Activated T-helper 17 cell treated with anti-CD3 and anti-CD28 coated beads, Interleukin-2, amount 50 U/mL, for 72 hours (primary cell): ENCODE data around the gene SLC35A3. TPM values are rescaled to one million over a fixed set of nuclear protein-coding genes. Genes with fewer than 3 reads are reported as not detected.
A peak's percentile ranks its signal among the peaks of the same experiment; 100 is the strongest.
"Not testable (repeated sequence)": the region's sequence is repeated elsewhere in the genome, so short reads cannot be mapped to it uniquely, and the experiment has no call there.

ENCODE experiments used
- ATAC-seq: fragments of 150-1000 bp; cut with Tn5 transposase; replicated peaks from 2 replicates; pipeline ENCODE4 v1.10.0; 2021; ENCODE audit warnings: mild to moderate bottlenecking, moderate library complexity
- H3K27ac Mint-ChIP-seq: one replicate; pipeline ENCODE4 v1.8.0; 2022; ENCODE audit warnings: mixed read lengths
- H3K27me3 Mint-ChIP-seq: one replicate; pipeline ENCODE4 v1.8.0; 2022; ENCODE audit warnings: mixed read lengths
- H3K36me3 Mint-ChIP-seq: one replicate; pipeline ENCODE4 v1.8.0; 2022; ENCODE audit warnings: low read depth, mild to moderate bottlenecking, mixed read lengths
- H3K4me1 Mint-ChIP-seq: one replicate; pipeline ENCODE4 v1.8.0; 2022; ENCODE audit warnings: mixed read lengths
- H3K4me3 Mint-ChIP-seq: one replicate; pipeline ENCODE4 v1.8.0; 2022; ENCODE audit warnings: mild to moderate bottlenecking, mixed read lengths
- H3K9me3 Mint-ChIP-seq: one replicate; pipeline ENCODE4 v1.8.0; 2022; ENCODE audit warnings: mixed read lengths
- total RNA-seq, 2 donors: library from RNA; stranded (reverse); gene quantifications; one replicate each; pipeline ENCODE4 v1.2.3, GENCODE V29; 2022

Gene SLC35A3
- total RNA-seq, 2 donors from 2014 or later = 10.1 to 16.5 TPM

DNA sequence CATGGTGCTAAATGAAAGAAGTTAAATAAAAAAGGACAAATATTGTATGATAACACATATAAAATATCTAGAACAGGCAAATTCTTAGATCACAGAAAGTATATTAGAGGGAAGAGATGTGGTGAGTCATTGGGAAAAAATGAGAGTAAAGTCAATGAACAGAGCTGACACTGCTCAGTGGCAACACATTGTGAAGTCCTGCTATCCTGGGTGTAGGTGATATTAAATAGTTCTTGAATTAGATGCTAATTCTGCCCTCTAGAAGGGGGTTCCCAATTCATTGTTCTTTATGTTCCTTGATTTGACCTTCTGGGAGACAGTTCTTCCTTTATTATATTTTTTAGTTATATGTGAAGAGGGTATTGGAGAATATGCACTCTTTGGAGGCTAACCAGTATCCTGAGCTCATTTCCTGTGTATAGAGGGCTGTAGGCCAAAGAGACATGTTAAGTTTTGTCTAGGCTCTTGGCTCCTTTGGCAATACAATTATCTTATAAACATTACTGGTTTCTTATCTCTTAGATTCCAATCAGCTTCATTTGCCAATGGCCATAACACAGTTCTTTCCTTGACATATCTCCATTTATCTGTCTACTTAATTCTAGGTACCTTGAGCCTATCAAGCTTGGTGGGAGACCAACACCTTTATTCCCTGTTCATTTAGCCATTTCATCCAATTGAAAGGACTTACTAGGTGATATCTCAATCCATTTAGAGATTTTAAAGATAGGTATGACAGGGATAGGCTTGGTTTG is 6.6 kb upstream of the SLC35A3 start:
- Mint-ChIP-seq H3K36me3 (no peaks in the 10 kb centered on the region), H3K27ac (no peak overlapping the region), H3K4me1 (no peaks in the 10 kb centered on the region), H3K9me3 (no peaks in the 10 kb centered on the region), H3K4me3 (no peak overlapping the region), H3K27me3 (no peaks in the 10 kb centered on the region)
- peak; percentile 43 for ATAC-seq

DNA sequence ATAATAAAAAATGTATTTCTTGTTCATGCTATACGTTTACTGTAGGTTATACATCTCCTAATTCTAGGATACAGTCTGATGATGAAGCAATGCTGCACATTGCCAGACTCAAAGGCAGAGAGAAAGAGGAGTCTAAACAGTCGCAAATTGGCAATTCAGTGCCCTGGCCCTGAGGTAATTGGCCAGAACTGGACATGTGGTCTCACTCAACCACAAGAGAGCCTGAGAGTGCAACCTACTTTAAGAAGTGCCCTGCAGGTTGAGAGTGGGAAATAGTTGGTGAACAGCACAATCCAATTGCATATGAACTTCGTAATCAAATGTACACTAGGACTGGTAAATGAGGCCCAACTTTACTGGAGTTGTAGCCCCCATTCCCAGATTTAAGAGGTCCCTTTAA is 5.0 kb upstream of the SLC35A3 start:
- Mint-ChIP-seq H3K27ac (no peak overlapping the region), H3K4me1 (peaks cover 5% of the 10 kb centered on the region), H3K9me3 (no peaks in the 10 kb centered on the region), H3K4me3 (no peak overlapping the region), H3K36me3 (no peaks in the 10 kb centered on the region), H3K27me3 (no peaks in the 10 kb centered on the region)
- no peak for ATAC-seq

DNA sequence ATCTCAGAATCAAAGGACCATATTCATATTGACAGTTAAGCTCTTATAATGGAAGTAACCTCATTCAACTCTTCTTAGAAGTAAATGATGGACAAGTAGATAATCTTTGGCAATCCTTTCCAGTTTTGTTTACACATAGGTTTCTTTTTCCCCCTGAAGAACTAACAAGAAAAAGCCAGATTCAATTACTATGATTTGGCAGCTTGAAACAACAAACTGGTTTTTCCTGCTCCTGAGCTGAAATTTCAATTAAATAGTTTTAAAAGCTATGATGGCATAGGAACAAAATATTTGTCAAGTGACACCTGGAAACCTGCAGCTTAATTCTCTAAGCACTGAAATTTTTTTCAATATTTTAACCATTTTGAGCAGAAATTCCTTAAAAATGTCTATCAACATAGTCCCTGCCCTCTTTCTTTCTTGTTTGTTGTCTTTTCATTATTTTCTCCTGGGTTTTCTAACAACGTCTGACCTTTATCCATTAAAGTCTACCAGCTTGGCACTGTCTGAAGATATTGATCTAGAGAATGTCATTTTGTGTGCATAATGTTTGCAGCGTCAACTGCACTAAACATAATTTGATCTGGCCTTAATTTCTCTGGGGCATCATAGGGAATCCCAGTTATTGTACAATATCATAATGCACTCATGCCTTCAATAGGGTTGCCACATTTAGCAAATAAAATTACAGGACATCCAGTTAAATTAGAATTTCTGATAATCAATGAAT is 4.0 kb upstream of the SLC35A3 start:
- no peaks in the 10 kb centered on the region for H3K9me3 Mint-ChIP-seq
- no peak overlapping the region for H3K4me3 Mint-ChIP-seq
- H3K36me3 Mint-ChIP-seq = no peaks in the 10 kb centered on the region
- H3K4me1 Mint-ChIP-seq = peaks cover 5% of the 10 kb centered on the region
- no peak overlapping the region for H3K27ac Mint-ChIP-seq
- no peaks in the 10 kb centered on the region for H3K27me3 Mint-ChIP-seq
- no peak for ATAC-seq

DNA sequence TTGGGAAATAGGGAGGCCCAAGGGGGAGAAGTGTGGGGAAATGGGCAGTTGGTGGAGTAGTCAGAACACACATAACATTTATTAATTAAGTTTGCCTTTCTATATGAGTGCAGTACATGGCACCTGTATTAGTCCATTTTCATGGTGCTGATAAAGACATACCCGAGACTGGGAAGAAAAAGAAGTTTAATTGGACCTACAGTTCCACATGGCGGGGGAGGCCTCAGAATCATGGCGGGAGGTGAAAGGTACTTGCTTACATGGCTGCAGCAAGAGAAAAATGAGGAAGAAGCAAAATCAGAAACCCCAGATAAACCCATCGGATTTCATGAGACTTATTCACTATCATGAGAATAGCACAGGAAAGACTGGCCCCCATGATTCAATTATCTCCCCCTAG is 1.6 kb upstream of the SLC35A3 start:
- H3K9me3 Mint-ChIP-seq = no peaks in the 10 kb centered on the region
- H3K4me1 Mint-ChIP-seq = peaks cover 11% of the 10 kb centered on the region
- no peaks in the 10 kb centered on the region for H3K36me3 Mint-ChIP-seq
- H3K27ac Mint-ChIP-seq = no peak overlapping the region
- no peak for ATAC-seq
- peak overlapping the region; percentile 92 for H3K4me3 Mint-ChIP-seq
- H3K27me3 Mint-ChIP-seq = no peaks in the 10 kb centered on the region

DNA sequence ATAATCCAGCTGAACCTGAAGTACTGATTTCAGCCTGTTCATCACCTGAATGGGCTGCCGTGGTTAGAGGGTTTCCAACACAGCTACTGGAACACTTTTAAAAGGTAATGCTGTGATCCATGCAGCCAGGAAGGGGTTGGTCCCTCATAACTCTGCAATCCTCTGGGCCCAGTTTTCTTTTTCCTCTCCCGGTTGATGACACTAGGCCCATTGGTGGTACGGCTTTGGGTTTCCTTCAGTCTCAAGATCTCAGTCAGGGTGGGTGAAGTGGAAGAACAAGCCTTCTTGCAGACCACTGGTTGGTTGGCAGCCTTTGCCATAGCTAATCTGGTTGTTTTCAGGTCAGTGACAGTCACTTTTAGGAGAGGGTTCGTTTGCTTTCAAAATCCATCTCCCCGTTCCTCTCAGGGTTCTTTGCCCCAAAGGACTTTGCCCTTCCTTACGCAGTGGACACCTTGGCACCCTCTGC is 502 bp upstream of the SLC35A3 start:
- H3K9me3 Mint-ChIP-seq = no peaks in the 10 kb centered on the region
- peak overlapping the region; percentile 88 for H3K27ac Mint-ChIP-seq
- H3K27me3 Mint-ChIP-seq = no peaks in the 10 kb centered on the region
- peaks cover 11% of the 10 kb centered on the region for H3K4me1 Mint-ChIP-seq
- peak overlapping the region; percentile 92 for H3K4me3 Mint-ChIP-seq
- no peaks in the 10 kb centered on the region for H3K36me3 Mint-ChIP-seq
- peak; percentile 5 for ATAC-seq

DNA sequence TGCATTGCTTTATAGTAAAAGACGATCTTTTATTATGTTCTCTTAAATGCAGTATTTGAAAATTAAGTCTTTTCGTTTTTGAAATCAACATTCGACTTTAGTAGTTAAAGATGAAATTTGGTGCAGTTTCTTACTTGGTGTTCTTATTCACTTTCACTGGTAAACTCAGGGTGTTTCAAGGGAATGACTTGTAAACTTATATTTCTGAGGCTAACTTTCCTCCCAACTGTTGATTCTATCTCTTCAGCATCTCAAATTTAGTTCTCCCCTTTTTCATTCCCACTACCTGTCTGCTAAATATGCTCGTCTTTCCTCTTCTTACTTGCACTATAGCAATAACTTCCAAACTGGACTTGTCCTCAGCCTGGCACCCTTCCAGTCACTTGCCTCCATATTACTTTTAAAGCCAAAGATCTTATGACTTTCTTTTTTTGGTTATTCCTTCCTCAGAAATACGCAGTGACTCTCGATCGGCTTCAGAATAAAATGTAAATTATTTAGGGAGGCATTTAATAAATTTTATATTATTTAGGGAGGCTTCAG is 988 bp downstream of the SLC35A3 start:
- Mint-ChIP-seq H3K4me3 (peak overlapping the region; percentile 92), H3K27me3 (no peaks in the 10 kb centered on the region), H3K4me1 (peaks cover 11% of the 10 kb centered on the region), H3K36me3 (peaks cover 13% of the 10 kb centered on the region), H3K27ac (peak overlapping the region; percentile 88), H3K9me3 (no peaks in the 10 kb centered on the region)
- no peak for ATAC-seq

DNA sequence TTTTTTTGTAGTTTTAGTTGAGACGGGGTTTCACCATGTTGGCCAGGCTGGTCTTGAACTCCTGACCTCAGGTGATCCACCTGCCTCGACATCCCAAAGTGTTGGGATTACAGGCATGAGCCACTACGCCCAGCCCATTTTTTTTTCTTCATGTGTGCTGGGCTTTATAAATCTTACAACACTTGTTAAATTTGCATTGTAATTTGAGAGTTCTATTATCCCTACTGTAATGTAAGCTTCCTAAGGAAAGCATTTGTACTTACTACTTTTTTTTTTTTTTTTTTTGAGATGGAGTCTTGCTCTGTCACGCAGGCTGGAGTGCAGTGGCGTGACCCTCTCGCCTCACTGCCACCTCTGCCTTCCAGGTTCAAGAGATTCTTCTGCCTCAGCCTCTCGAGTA is 2.3 kb downstream of the SLC35A3 start:
- H3K4me3 Mint-ChIP-seq = peak overlapping the region; percentile 92
- not testable (repeated sequence) for H3K27ac Mint-ChIP-seq, H3K27me3 Mint-ChIP-seq, ATAC-seq, H3K9me3 Mint-ChIP-seq
- peaks cover 23% of the 10 kb centered on the region for H3K36me3 Mint-ChIP-seq
- H3K4me1 Mint-ChIP-seq = peaks cover 11% of the 10 kb centered on the region

DNA sequence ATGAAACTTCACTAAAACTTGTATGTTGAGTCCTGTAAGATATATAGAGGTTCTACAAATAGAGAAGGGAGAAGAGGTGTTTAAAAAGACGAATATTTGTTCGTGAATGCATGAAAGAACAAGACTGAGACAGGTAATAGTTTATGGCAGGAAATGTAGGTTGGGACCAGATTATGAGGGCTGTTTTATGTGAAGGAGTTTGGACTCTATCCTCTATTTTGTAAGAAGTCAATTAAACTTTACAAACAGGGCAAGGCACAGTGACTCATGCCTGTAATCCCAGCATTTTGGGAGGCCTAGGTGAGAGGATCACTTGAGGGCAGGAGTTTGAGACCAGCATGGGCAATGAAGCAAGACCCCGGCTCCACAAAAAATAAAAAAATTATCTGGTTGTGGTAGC is 5.7 kb downstream of the SLC35A3 start:
- H3K4me1 Mint-ChIP-seq = peaks cover 5% of the 10 kb centered on the region
- peaks cover 23% of the 10 kb centered on the region for H3K36me3 Mint-ChIP-seq
- H3K27ac Mint-ChIP-seq = peak overlapping the region; percentile 3
- no peaks in the 10 kb centered on the region for H3K27me3 Mint-ChIP-seq
- no peaks in the 10 kb centered on the region for H3K9me3 Mint-ChIP-seq
- ATAC-seq = no peak
- no peak overlapping the region for H3K4me3 Mint-ChIP-seq

DNA sequence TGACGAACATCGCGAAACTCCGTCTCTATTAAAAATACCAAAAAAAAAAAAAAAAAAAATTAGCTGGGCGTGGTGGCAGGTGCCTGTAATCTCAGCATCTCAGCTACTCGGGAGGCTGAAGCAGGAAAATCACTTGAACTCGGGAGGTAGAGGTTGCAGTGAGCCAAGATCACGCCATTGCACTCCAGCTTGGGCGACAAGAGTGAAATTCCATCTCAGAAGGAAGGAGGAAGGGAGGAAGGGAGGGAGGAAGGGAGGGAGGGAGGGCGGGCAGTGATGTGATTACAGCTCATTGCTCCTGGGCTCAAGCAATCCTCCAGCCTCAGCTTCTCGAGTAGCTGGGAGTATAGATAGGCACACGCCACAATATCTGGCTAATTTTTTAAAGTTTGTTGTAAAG is 7.5 kb downstream of the SLC35A3 start:
- H3K9me3 Mint-ChIP-seq, H3K27me3 Mint-ChIP-seq, ATAC-seq, H3K4me1 Mint-ChIP-seq, H3K27ac Mint-ChIP-seq, H3K4me3 Mint-ChIP-seq: not testable (repeated sequence)
- peaks cover 23% of the 10 kb centered on the region for H3K36me3 Mint-ChIP-seq

DNA sequence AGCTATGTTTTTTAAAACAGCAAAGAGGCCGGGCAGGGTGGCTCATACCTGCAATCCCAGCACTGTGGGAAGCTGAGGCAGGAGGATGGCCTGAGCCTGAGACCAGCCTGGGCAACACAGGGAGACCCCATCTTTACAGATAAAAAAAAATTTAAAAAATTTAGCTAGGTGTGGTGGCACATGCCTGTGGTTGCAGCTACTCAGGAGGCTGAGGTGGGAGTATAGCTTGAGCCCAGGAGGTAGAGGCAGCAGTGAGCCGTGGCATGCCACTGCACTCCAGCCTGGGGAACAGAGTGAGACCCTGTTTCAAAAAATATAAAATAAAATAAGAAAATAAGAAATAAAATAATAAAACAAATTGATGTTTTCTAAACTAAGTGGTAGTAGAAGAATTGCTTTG is 8.4 kb downstream of the SLC35A3 start:
- ATAC-seq = no peak
- Mint-ChIP-seq H3K27ac (no peak overlapping the region), H3K9me3 (no peaks in the 10 kb centered on the region), H3K36me3 (peaks cover 28% of the 10 kb centered on the region), H3K27me3 (no peaks in the 10 kb centered on the region), H3K4me1 (no peaks in the 10 kb centered on the region), H3K4me3 (no peak overlapping the region)

DNA sequence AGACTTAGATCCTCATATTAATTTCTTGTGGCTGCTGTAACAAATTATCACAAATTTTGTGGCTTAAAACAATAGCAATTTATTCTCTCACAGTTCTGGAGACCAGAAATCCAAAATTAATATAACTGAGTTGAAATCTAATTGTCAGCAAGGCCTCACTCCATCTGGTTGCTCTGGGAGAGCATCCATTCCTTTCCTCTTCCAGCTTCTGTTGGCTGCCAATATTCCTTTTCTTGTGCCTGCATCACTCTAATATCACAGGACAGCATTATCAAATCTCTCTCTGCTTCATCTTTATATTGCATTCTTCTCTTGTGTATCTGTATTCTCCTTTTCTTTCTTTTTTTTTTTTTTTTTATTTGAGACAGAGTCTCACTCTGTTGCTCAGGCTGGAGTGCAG is 9.3 kb downstream of the SLC35A3 start:
- peaks cover 29% of the 10 kb centered on the region for H3K36me3 Mint-ChIP-seq
- no peak overlapping the region for H3K4me3 Mint-ChIP-seq
- no peaks in the 10 kb centered on the region for H3K9me3 Mint-ChIP-seq
- no peak for ATAC-seq
- no peaks in the 10 kb centered on the region for H3K27me3 Mint-ChIP-seq
- H3K27ac Mint-ChIP-seq = no peak overlapping the region
- H3K4me1 Mint-ChIP-seq = no peaks in the 10 kb centered on the region

DNA sequence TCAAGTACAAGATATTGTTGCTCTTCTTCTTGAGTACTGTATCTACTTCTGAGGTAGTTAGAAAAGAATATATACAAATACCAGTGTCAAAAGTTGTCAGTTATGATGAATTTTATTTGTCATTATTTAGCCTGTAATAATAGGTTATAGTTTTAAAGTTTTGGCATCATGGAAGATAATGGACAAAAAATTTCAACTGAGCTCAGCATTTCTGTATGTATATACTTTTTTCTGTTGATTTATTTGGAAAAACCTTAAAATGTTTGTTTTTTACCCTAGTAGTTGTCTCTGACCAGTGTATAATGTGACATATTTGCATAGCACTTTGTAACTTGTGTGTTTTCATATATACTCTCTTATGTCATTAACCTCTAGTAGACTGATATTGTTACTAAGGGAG is 11.1 kb downstream of the SLC35A3 start:
- Mint-ChIP-seq H3K4me3 (no peak overlapping the region), H3K27ac (no peak overlapping the region), H3K27me3 (no peaks in the 10 kb centered on the region), H3K4me1 (no peaks in the 10 kb centered on the region), H3K36me3 (peaks cover 14% of the 10 kb centered on the region), H3K9me3 (no peaks in the 10 kb centered on the region)
- no peak for ATAC-seq

DNA sequence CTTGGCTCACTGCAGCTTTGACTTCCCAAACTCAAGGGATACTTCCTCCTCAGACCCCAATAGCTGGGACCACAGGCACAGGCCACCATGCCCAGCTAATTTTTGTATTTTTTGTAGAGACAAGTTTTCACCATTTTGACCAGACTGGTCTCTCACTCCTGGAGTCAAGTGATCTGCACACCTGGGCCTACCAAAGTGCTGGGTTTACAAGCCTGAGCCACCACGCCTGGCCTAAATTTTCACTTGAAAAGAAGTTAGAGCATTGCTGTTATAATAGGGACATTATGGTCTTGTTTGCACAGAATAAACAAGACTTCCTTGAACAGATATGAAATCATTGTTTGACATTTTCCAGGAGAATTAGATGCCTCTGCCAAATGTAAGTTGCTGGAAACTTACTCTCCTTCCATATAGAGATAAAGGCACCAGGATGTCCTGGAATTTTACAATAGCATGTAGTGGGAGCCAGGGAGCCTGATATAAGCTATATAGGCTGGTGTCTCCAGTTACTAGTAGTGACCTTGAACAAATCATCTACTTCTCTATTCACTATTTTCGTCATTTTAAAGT is 16.9 kb downstream of the SLC35A3 start:
- no peak for ATAC-seq
- H3K9me3 Mint-ChIP-seq = no peaks in the 10 kb centered on the region
- H3K4me3 Mint-ChIP-seq = no peak overlapping the region
- no peaks in the 10 kb centered on the region for H3K27me3 Mint-ChIP-seq
- H3K4me1 Mint-ChIP-seq = no peaks in the 10 kb centered on the region
- H3K36me3 Mint-ChIP-seq = peaks cover 27% of the 10 kb centered on the region
- H3K27ac Mint-ChIP-seq = no peak overlapping the region

DNA sequence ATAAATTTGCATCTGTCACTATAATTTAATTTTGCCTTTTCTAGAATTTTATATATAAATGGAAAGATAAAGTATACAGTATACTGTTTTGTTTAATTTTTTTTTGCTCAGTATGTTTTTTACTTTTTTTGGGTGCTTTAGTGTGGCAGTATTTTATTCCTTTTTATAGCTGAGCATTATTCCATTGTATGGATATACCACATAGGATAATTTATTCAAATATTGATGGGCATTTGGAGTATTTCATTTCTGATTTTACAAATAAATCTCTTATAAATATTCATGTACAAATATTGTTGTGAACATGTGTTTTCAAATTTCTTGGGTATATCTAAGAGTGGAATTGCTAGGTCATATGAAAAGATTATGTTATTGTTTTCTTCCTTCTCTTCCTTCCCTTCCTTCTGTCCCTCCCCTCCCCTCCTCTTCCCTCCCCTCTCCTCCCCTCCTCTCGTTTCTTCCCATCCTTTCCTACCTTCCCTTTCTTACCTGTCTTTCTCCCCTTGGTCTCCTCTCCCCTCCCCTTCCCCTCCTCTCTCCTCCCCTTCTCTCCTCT is 18.5 kb downstream of the SLC35A3 start:
- H3K27me3 Mint-ChIP-seq = no peaks in the 10 kb centered on the region
- H3K4me1 Mint-ChIP-seq = no peaks in the 10 kb centered on the region
- no peak overlapping the region for H3K27ac Mint-ChIP-seq
- H3K36me3 Mint-ChIP-seq = peaks cover 37% of the 10 kb centered on the region
- H3K4me3 Mint-ChIP-seq = no peak overlapping the region
- no peak for ATAC-seq
- no peaks in the 10 kb centered on the region for H3K9me3 Mint-ChIP-seq
